Activated B cell treated with CpG ODN at 0.5 μM for 24 hours (primary cell): ENCODE measurements around the gene IL6ST. TPM values are rescaled to one million over a fixed set of nuclear protein-coding genes. Genes with fewer than 3 reads are reported as not detected.

Source experiments
- ATAC-seq: fragments of 200-7000 bp; cut with Tn5 transposase; one replicate; pipeline ENCODE4 v1.10.0; 2021; ENCODE audit warnings: low read depth, mild to moderate bottlenecking, moderate library complexity
- CTCF ChIA-PET: fragments of 350-600 bp; sonication (Branson Sonifier 250); formaldehyde crosslinking; loops from one replicate; lab custom pipeline; 2021; ENCODE audit warnings: antibody characterized with exemption; lab: Charles Lee
- POLR2A ChIA-PET: fragments of 350-600 bp; sonication (Branson Sonifier 250); formaldehyde crosslinking; loops from one replicate; lab custom pipeline; 2021; ENCODE audit warnings: antibody characterized with exemption; lab: Charles Lee
- DNase-seq: peaks from one replicate; pipeline ENCODE4 v3.0.0; 2022
- H3K27ac Mint-ChIP-seq: one replicate; pipeline ENCODE4 v1.8.0; 2020; ENCODE audit warnings: mixed read lengths
- H3K27me3 Mint-ChIP-seq: one replicate; pipeline ENCODE4 v1.8.0; 2021; ENCODE audit warnings: mixed read lengths
- H3K36me3 Mint-ChIP-seq: one replicate; pipeline ENCODE4 v1.8.0; 2021; ENCODE audit warnings: low read depth, mixed read lengths
- H3K4me1 Mint-ChIP-seq: one replicate; pipeline ENCODE4 v1.8.0; 2021; ENCODE audit warnings: mixed read lengths
- H3K4me3 Mint-ChIP-seq: one replicate; pipeline ENCODE4 v1.8.0; 2020; ENCODE audit warnings: mild to moderate bottlenecking, mixed read lengths
- H3K9me3 Mint-ChIP-seq: one replicate; pipeline ENCODE4 v1.8.0; 2020; ENCODE audit warnings: mixed read lengths
- intact Hi-C: fragments of 100-400 bp; cut with micrococcal nuclease; formaldehyde crosslinking; loops from one replicate; pipeline ENCODE4 v1.15.1; 2024
- total RNA-seq: library from RNA; stranded (reverse); gene quantifications from 2 replicates; pipeline ENCODE4 v1.2.3, GENCODE V29; 2022
- TF ChIP-seq, protein P1 (sequence below): fragments of 200-600 bp; IDR thresholded peaks from one replicate; pipeline ENCODE4 v1.8.0; 2022; ENCODE audit warnings: antibody characterized with exemption, mild to moderate bottlenecking

IL6ST gene
- total RNA-seq, 1 donor from 2014 or later, result 48.3 TPM

DNA sequence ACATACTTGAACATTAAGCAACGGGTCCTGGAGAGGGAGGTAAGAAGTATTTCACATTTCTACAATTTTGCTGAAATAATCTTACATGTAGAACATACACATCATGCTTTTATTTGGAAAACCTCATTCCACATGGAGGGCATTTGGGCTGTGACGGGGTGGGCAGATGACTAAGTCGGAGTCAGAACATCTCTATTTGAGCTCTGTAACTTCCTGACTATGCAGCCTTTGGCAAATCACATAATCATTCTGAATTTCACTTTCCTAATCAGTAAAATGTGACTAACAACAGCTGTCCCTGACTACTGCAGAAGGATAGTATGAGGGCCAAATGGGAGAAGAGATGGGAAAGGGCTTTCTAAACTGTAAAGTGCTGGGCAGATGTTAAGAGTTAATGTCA is 17.1 kb upstream of the IL6ST start:
- H3K4me1 Mint-ChIP-seq, result no peaks in the 10 kb centered on the region
- ChIA-PET POLR2A (no interaction called here), CTCF (no interaction called here)
- no peak for ATAC-seq
- TF ChIP-seq, protein P1, sequence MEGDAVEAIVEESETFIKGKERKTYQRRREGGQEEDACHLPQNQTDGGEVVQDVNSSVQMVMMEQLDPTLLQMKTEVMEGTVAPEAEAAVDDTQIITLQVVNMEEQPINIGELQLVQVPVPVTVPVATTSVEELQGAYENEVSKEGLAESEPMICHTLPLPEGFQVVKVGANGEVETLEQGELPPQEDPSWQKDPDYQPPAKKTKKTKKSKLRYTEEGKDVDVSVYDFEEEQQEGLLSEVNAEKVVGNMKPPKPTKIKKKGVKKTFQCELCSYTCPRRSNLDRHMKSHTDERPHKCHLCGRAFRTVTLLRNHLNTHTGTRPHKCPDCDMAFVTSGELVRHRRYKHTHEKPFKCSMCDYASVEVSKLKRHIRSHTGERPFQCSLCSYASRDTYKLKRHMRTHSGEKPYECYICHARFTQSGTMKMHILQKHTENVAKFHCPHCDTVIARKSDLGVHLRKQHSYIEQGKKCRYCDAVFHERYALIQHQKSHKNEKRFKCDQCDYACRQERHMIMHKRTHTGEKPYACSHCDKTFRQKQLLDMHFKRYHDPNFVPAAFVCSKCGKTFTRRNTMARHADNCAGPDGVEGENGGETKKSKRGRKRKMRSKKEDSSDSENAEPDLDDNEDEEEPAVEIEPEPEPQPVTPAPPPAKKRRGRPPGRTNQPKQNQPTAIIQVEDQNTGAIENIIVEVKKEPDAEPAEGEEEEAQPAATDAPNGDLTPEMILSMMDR, result no peak
- intact Hi-C loops, result no loop called here
- H3K27ac Mint-ChIP-seq, result no peak overlapping the region
- peaks cover 3% of the 10 kb centered on the region for H3K9me3 Mint-ChIP-seq
- H3K36me3 Mint-ChIP-seq, result no peaks in the 10 kb centered on the region
- no peaks in the 10 kb centered on the region for H3K27me3 Mint-ChIP-seq
- no peak overlapping the region for H3K4me3 Mint-ChIP-seq
- DNase-seq, result no peak

DNA sequence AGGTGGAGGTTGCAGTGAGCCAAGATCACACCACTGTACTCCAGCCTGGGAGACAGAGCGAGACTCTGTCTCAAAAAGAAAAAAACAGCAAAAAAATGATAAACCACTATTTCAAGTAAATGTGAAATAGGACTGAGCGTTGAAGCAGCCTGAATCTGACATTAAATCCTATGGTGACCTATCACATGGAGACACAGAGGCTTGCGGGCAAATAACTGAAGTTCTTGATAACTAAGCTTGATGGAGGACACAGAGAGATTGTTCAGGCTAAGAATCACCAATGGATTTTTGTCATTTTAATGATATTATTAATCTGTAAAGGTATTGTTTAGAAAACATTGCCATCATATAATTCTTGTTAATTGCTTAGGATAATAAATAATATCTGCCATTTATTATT is 15.7 kb upstream of the IL6ST start:
- intact Hi-C loops, result no loop called here
- H3K27me3 Mint-ChIP-seq, result no peaks in the 10 kb centered on the region
- no peaks in the 10 kb centered on the region for H3K9me3 Mint-ChIP-seq
- H3K4me3 Mint-ChIP-seq, result no peak overlapping the region
- POLR2A ChIA-PET, result interaction anchor here (0.6 kb wide), 1 partner anchor 1161 kb away, joined by 3 read pairs; no protein-coding TSS in a partner anchor
- no peaks in the 10 kb centered on the region for H3K36me3 Mint-ChIP-seq
- CTCF ChIA-PET, result no interaction called here
- DNase-seq (no peak), ATAC-seq (no peak)
- peaks cover 9% of the 10 kb centered on the region for H3K4me1 Mint-ChIP-seq
- TF ChIP-seq, protein P1, result no peak
- no peak overlapping the region for H3K27ac Mint-ChIP-seq

DNA sequence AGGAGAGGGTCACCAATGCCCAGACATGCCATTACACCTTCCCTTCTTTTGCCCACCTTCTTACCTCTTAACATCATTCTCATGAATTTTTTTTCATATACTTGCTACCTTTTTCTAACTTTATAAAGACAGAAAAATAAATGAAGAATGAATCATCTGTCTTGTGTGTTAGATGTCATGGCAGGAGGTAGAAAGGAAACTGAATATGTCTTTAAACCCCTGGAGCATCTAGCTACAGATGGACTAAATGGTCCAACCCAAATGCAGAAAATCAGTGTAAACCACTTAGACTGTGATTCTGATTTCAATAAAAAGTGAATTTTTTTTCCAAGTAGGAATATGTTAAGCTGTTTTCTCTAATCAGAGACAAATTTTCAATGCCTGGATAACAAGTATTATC is 11.8 kb upstream of the IL6ST start:
- ATAC-seq, result no peak
- ChIA-PET CTCF (interaction anchor here (0.6 kb wide), 1 partner anchor 20 kb away, joined by 3 read pairs; no protein-coding TSS in a partner anchor), POLR2A (no interaction called here)
- Mint-ChIP-seq H3K27me3 (no peaks in the 10 kb centered on the region), H3K27ac (no peak overlapping the region), H3K4me1 (peaks cover 13% of the 10 kb centered on the region), H3K4me3 (no peak overlapping the region), H3K9me3 (peaks cover 2% of the 10 kb centered on the region), H3K36me3 (no peaks in the 10 kb centered on the region)
- TF ChIP-seq, protein P1, result no peak
- no peak for DNase-seq
- intact Hi-C loops, result no loop called here

DNA sequence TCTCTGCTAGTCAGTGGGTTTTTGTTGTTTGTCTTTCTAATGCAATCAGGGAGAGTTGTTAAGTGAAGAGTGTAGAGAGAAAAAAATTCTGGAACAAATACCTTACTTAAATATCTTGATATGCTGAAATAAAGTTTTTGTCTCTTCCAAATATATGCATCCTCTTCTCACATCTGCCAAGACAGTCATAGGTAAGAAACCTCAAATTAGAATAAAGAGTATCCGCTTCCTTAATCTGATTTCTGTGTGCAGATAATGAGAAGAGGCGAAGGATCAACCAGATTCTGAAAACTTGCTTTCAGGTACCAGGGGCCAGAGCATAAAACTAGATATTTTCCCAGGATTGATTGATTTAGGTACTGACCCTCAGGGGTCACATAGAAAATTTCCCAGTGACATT is 11.3 kb upstream of the IL6ST start:
- H3K9me3 Mint-ChIP-seq, result peaks cover 2% of the 10 kb centered on the region
- no peak overlapping the region for H3K4me3 Mint-ChIP-seq
- TF ChIP-seq, protein P1, result no peak
- no peak overlapping the region for H3K27ac Mint-ChIP-seq
- H3K4me1 Mint-ChIP-seq, result peaks cover 13% of the 10 kb centered on the region
- ATAC-seq, result peak; percentile 42
- intact Hi-C loops, result no loop called here
- no peak for DNase-seq
- no peaks in the 10 kb centered on the region for H3K36me3 Mint-ChIP-seq
- ChIA-PET POLR2A (interaction anchor here (0.6 kb wide), 1 partner anchor 1168 kb away, joined by 3 read pairs; the partner anchor contains the start of gene GPBP1), CTCF (interaction anchor here (0.6 kb wide), 1 partner anchor 21 kb away, joined by 3 read pairs; no protein-coding TSS in a partner anchor)
- no peaks in the 10 kb centered on the region for H3K27me3 Mint-ChIP-seq

DNA sequence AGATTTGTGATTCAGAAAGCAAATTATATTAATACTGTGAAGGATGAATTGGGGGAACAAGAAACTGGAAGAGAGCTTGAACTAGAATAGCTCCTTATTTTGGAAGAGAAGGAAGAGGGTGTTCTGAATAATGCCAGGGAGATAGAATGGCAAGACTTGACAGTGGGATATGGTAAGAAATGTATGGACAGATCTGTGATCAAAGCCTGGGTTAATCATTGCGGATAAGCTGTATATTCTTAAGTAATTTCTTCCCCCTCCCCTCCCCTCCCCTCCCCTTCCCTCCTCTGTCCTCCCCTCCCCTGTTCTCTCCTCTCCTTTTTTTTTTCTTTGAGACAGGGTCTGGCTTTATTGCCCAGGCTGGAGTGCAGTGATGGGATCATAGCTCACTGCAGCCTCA is 10.1 kb upstream of the IL6ST start:
- H3K4me1 Mint-ChIP-seq, result peaks cover 13% of the 10 kb centered on the region
- POLR2A ChIA-PET, result no interaction called here
- CTCF ChIA-PET, result no interaction called here
- intact Hi-C loops, result no loop called here
- no peaks in the 10 kb centered on the region for H3K36me3 Mint-ChIP-seq
- TF ChIP-seq, protein P1, result no peak
- H3K4me3 Mint-ChIP-seq, result no peak overlapping the region
- H3K9me3 Mint-ChIP-seq, result peaks cover 2% of the 10 kb centered on the region
- DNase-seq, result no peak
- no peaks in the 10 kb centered on the region for H3K27me3 Mint-ChIP-seq
- no peak for ATAC-seq
- H3K27ac Mint-ChIP-seq, result no peak overlapping the region
